HG03175 (cell line): ENCODE results near the gene ERO1A.

Experiments used
- ATAC-seq: cut with Tn5 transposase; IDR thresholded peaks from one replicate; pipeline ENCODE4 v1.9.1; 2021; ENCODE audit warnings: mild to moderate bottlenecking, moderate library complexity; ENCODE audit not compliant: unreplicated experiment

Gene ERO1A

DNA sequence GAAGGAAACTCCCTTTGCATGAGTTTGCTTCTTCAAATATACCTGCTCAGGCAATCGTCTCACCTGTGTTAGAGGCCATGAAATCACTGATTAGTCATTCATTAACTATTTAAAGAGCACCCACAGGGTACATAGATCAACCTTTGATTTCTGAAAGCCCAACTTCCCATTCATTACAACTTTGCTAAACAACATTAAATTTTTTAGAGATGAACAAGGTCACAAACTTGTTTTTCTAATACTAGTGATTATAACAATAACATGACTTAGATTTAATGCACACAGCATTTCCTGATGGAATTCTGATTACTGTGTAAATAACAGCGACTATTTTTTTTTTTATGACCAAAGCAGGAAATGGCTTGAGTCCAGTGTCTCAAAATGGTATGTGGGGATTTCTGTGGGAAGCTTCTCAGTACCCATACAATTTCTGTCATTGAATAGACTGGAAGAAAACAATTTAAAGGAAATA, 5.4 kb upstream of the ERO1A start:
- ATAC-seq: no peak

DNA sequence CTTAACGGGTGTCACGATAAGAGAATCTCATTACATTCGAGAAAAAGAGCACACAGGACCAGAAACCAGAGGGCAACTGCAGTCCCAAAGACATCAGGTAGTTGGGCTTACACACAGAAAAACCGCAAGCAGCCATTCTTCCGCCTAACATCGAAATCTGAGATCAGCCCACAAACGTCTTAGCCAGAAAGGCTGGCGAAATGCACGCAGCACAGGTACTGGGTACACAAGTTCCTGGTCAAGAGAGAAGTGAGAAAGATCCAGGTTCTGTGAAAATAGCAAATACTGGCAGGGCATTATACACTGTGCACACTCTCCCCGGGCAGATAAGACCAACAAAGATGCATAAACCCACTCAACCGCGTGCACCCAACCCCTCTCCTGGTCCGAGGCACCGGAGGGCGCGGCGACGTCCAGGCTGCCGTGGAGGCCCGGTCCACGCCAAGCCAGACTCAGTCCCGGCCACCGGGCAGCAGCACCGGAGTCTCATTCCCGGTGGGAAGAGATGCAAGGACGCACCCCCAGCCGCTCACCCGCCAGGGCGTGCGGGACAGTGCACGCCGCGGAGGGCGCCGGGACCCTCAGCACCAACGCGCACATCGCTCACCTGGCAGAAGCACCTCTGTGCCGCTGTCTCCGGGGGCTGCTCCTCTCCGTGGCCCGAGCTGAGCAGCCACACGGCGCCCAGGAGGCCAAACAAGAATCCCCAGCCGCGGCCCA, 437 bp downstream of the ERO1A start:
- ATAC-seq: peak; percentile 58

- ATAC-seq: no peak
Measured at GRCh38 chr14:52693532-52693931, 1.8 kb downstream of the ERO1A start.

DNA sequence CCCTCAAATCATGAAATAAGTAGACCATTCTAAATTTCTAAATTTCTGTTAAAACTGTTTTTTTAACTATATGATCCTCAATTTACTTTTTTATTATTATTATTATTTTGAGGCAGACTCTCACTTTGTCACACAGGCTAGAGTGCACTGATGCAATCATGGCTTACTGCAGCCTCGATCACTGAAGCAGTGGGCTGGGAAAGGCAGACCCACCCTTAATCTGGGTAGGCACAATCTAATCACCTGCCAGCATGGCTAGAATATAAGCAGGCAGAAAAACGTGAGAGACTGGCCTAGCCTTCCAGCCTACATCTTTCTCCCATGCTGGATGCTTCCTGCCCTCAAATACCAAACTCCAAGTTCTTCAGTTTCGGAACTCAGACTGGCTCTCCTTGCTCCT, 2.3 kb downstream of the ERO1A start:
- no peak for ATAC-seq

DNA sequence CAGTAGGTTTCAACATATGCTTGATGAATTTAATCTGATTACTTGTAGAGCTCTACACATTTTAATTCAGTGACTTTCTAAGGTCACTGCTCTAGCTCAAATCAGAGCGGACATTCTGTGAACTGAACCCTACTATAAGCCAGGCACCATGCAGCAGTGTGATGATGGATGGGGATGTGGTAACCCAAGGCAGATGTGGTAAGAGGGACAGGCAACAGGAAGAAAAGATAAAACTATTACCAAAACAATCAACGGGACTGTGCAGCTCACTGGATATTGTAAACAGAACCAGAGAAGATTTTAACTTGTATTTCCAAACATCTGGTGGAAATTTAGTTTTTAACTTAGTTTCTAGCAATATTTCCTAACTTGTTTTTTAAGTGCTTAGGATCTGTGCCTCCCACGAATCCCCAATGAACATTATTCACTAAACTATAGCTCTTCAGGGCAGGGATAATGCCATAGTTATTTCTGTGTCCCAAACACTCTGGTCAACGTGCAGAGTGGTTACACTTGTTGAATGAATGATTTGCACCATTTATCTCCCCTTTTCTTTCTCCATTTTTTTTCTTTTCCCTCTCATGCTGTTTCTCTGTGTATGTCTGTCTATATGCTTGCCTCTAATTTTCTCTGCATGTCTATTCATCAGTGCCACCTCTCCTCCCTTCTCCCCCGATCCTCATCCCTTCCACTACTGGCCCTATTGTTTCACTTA, 3.0 kb downstream of the ERO1A start:
- ATAC-seq: no peak

GRCh38 chr14:52690983-52691760, 4.2 kb downstream of the ERO1A start:
- no peak for ATAC-seq

GRCh38 chr14:52686176-52686575, 9.2 kb downstream of the ERO1A start:
- ATAC-seq: no peak

DNA sequence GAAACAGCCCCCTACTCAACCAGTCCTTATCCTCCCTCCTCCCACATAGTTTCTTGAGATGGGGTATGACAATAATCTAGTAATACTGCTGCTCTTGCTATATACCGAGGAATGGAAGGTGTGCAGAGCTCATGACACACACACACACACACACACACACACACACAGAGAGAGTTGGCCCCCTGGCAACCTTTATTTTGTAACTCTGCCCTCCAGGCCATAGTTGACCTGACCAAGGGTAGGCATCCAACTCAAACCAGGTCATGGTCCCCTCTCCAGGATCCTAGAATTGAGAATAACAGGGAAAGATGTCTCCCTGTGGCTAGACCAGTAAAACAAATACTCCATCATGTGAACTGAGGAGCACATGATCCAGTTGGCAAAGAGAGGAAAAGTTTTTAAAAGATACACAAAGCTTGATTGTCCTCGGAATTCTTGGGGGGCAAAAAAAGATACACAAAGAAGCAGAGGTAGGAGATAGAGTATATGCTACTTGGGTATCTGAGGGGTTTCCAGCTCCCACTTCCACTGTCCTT, 11.3 kb downstream of the ERO1A start:
- ATAC-seq: no peak

DNA sequence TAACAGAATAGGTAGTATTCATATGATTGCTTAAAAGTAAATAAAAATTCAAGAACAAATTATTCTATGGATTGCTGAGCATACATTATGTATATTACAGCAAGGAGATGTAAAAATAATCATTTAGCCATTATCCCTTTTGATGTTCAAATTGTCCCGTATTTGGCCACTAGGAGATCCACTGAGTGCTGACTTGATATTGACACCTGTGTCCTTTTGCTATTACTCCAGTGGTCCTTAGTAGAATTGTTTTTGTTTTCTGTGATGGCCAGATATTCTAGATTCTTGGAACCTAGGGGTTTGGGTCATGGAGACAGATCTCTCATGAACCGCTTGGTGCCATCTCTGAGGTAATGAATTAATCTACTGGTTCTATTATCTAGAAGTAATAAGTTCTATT, 16.8 kb downstream of the ERO1A start:
- ATAC-seq: peak; percentile 52

DNA sequence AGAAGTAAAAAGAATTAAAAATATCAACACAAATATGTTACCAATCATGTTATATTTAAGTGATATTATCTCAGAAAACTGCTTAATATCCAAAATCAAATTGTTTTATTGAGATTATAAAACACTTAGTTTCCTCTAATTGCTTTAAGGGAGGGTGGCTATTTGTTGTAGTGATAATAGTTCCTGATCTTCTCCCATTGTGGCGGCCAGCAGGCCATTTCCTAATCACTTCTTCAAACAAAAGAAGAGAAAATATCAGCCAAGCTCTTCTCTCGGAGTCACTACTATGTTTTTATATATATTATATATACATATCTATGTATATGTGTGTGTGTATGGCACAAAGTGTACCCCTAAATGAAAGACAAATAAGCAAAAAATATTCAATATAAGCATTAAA, 31.5 kb downstream of the ERO1A start:
- no peak for ATAC-seq

GRCh38 chr14:52661314-52661713, 34.0 kb downstream of the ERO1A start:
- no peak for ATAC-seq

DNA sequence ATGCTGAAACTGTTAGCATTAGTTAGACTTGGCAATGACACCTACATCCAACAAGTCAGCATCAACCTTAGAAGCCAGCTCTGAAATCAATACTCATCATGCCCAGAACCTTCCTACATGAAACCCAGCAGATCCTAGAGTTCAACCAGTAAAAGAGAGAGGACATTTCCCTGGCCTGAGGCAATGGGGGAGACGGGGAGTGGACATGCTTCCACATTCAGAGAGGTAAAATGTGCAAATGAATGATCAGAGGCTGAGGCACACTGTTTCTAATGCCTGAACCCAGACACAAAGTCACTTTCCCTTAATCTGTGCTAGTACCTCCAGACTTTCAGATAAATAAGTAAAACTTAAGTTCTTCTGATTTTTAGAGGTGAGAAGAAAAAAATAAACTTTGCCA, 34.5 kb downstream of the ERO1A start:
- no peak for ATAC-seq

GRCh38 chr14:52660325-52660724, 35.0 kb downstream of the ERO1A start:
- no peak for ATAC-seq

DNA sequence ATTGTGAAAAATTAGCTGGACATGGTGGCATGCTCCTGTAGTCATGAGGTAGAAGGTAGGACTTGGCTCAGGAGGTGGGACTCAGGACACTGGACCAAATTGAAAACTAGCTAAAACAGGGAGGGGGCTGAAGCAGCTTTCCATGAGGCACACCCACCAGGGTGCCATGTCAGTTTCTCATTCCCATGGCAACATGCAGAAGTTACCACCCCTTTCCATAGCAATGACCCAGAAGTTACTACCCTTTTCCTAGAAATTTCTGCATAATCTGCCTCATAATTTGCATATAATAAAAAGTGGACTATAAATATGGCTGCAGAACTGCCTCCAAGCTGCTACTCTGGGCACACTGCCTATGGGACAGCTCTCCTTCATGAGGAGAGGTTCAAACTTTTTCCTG, 38.5 kb downstream of the ERO1A start:
- no peak for ATAC-seq

DNA sequence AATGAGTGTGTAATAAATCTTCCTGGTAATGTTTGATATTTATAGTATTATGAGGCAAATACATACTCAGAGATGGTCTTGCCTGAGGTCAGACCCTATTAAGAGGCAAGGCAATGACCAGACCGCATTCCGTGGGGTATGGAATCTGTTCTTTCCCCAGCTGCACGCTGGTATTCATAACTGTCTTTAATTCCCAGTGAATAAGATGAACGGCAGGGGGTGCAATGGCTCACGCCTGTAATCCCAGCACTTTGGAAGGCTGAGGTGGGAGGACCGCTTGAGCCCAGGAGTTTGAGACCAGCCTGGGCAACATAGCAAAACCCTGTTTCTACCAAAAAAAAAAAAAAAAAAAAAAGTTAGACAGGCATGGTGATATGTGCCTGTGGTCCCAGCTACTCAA, 44.6 kb downstream of the ERO1A start:
- ATAC-seq: no peak

DNA sequence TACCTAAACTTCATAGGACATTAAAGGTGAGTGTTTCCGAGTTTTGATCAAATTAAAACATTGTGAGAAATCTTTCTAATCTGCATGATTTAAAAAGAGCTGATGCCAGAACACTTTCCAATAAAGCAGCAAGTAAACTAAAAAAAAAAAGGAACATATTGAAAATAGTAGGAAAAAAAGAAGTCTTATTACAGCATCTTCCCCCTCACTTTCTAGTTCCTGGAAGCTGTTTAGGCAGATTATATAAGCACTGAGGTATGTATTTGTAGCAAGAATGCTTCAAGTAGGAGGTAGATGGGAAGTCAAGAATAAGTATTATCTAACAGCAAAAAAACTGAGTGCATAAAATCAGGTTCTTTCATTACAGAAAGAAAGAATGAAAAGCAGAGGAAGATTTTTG, 45.8 kb downstream of the ERO1A start:
- no peak for ATAC-seq

- ATAC-seq: no peak
Measured at GRCh38 chr14:52641745-52642144, 53.6 kb downstream of the ERO1A start.

DNA sequence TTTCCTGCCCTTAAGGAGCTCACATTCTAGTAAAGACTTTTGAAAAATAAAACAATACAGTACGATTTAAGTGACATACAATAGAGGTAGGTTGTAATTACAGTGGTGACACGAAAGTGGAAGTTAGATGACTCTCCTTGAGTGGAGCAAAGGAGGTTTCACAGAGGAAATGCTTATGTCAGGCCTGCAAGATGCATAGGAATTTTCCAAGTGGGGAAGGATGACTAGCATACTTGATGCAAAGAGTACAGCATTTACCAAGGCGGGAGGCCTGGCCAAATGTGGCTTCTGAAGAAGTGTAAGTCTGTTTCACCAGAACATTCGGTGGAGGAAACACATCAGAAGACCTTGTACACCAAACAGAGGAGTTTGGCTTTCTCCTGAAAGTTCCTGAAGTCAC, 55.2 kb downstream of the ERO1A start:
- ATAC-seq: no peak

- no peak for ATAC-seq
Measured at GRCh38 chr14:52619687-52620086, 75.7 kb downstream of the ERO1A start.

- ATAC-seq: no peak
Measured at GRCh38 chr14:52618602-52619001, 76.8 kb downstream of the ERO1A start.

- ATAC-seq: no peak
Measured at GRCh38 chr14:52610187-52610586, 85.2 kb downstream of the ERO1A start.
